D721Med (cell line): ENCODE results near the gene PLEKHH1.

Source experiments
- DNase-seq: peaks from one replicate; pipeline ENCODE4 v3.0.0; 2011; ENCODE audit warnings: low spot score; ENCODE audit not compliant: insufficient read length
- FAIRE-seq: peaks from 2 replicates; lab custom pipeline; 2011; peaks lifted over from hg19 to GRCh38; lab: Jason Lieb, UNC
- CTCF ChIP-seq: IDR thresholded peaks from 2 replicates; pipeline ENCODE4 v1.5.1; 2012; ENCODE audit warnings: mild to moderate bottlenecking, control low read depth; ENCODE audit not compliant: insufficient read depth; ENCODE audit errors: missing control alignments

Gene PLEKHH1

GRCh38 chr14:67559639-67560038 lies 26.5 kb downstream of the PLEKHH1 start:
- DNase-seq (no peak), FAIRE-seq (no peak)

GRCh38 chr14:67562025-67562775 lies 29.1 kb downstream of the PLEKHH1 start:
- no peak for TF ChIP-seq CTCF
- FAIRE-seq: no peak
- no peak for DNase-seq

More at GRCh38 chr14:67559639-67560038, 26.5 kb downstream of the PLEKHH1 start:
- TF ChIP-seq CTCF: no peak

- FAIRE-seq (no peak), DNase-seq (no peak)
- no peak for TF ChIP-seq CTCF
Observed at GRCh38 chr14:67562776-67563150, 29.7 kb downstream of the PLEKHH1 start.

- FAIRE-seq (no peak), DNase-seq (no peak)
- no peak for TF ChIP-seq CTCF
Observed at GRCh38 chr14:67564236-67564635, 31.1 kb downstream of the PLEKHH1 start.

- FAIRE-seq (peak; percentile 56), DNase-seq (peak; percentile 47)
- TF ChIP-seq CTCF: no peak
Observed at GRCh38 chr14:67566908-67567307, 33.8 kb downstream of the PLEKHH1 start.

GRCh38 chr14:67567654-67568053 lies 34.6 kb downstream of the PLEKHH1 start:
- no peak for FAIRE-seq

More at GRCh38 chr14:67567654-67568053, 34.6 kb downstream of the PLEKHH1 start:
- DNase-seq: no peak
- no peak for TF ChIP-seq CTCF
